Transverse colon (tissue), 4 donors: ENCODE results near the gene MAP1A.

Experiments
- EP300 ChIP-seq: sonication (generic); formaldehyde crosslinking; IDR thresholded peaks from one replicate; pipeline ENCODE4 v1.6.1; 2017; ENCODE audit warnings: antibody characterized with exemption, low read depth
- POLR2A ChIP-seq: fragments of 450-650 bp; IDR thresholded peaks from one replicate; pipeline ENCODE4 v1.6.1; 2016; ENCODE audit warnings: antibody characterized with exemption, mild to moderate bottlenecking, moderate library complexity
- POLR2AphosphoS5 ChIP-seq, 3 donors: sonication (generic); formaldehyde crosslinking; IDR thresholded peaks; one replicate each; pipeline ENCODE4 v1.6.1; 2016; ENCODE audit warnings: antibody characterized with exemption in 3 of 3
- TF ChIP-seq, protein P1 (sequence below), 5 experiments: fragments of 200-600 bp in 3 of 5; fragments of 450-650 bp in 2 of 5; sonication (generic) in 3 of 5; IDR thresholded peaks; 1 replicate in 2 of 5; 2 replicates in 3 of 5; pipeline ENCODE4 v1.5.1; 2016 to 2017; ENCODE audit warnings: antibody characterized with exemption in 5 of 5, inconsistent platforms in 3 of 5, mild to moderate bottlenecking in 2 of 5, moderate library complexity in 1 of 5

- no peak for TF ChIP-seq POLR2A
- no peak for TF ChIP-seq EP300
- TF ChIP-seq, protein P1, sequence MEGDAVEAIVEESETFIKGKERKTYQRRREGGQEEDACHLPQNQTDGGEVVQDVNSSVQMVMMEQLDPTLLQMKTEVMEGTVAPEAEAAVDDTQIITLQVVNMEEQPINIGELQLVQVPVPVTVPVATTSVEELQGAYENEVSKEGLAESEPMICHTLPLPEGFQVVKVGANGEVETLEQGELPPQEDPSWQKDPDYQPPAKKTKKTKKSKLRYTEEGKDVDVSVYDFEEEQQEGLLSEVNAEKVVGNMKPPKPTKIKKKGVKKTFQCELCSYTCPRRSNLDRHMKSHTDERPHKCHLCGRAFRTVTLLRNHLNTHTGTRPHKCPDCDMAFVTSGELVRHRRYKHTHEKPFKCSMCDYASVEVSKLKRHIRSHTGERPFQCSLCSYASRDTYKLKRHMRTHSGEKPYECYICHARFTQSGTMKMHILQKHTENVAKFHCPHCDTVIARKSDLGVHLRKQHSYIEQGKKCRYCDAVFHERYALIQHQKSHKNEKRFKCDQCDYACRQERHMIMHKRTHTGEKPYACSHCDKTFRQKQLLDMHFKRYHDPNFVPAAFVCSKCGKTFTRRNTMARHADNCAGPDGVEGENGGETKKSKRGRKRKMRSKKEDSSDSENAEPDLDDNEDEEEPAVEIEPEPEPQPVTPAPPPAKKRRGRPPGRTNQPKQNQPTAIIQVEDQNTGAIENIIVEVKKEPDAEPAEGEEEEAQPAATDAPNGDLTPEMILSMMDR (IDR thresholded peaks at IDR 0.05): no peak
- TF ChIP-seq POLR2AphosphoS5 (IDR thresholded peaks at IDR 0.05): no peak
These were observed 20.7 kb downstream of the MAP1A start for GRCh38 chr15:43538091-43538490.
